Stimulated activated CD4-positive, alpha-beta T cell treated with anti-CD3 and anti-CD28 coated beads, TNF-alpha, amount 100 ng/mL, for 48 hours (primary cell): Measurements from ENCODE around the gene DOCK7.
"Not testable (repeated sequence)": the region's sequence is repeated elsewhere in the genome, so short reads cannot be mapped to it uniquely, and the experiment has no call there.

ENCODE experiments used
- DNase-seq, 3 donors: peaks; one replicate each; pipeline ENCODE4 v3.0.0-alpha.2; 2020; ENCODE audit warnings: low read depth in 3 of 3

The DOCK7 gene

GRCh38 chr1:62536865-62537264 lies 151.3 kb downstream of the DOCK7 start:
- no peak for DNase-seq

DNA sequence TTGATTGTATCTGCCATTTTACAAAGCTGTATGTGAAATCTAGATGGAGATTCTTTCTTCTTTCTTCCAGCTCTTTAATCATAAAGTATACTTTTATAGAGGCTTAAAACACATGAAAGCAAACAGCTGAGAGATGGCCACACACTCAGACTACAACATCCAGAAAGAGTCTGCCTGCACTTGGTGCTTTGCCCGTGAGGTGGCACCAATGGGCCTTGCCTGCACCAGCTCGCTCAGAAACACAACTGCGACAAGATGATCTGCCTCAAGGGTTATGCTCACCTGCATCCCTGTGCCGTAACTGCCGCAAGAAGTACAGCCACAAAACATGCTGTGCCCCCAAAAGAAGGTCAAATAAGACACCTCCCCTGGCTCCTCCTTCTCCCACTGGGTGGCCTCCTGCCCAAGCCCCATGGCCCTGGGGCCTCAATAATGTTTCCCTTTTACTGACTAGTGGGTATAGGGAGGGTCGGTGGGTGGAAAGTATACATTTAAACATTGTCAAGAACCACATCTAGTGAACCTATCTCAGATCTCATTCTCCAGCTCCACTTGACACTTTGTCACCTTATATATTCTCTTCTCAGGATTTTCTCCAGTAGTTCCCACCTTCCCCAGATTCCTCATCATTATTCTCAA lies 157.6 kb downstream of the DOCK7 start:
- DNase-seq, result no peak

DNA sequence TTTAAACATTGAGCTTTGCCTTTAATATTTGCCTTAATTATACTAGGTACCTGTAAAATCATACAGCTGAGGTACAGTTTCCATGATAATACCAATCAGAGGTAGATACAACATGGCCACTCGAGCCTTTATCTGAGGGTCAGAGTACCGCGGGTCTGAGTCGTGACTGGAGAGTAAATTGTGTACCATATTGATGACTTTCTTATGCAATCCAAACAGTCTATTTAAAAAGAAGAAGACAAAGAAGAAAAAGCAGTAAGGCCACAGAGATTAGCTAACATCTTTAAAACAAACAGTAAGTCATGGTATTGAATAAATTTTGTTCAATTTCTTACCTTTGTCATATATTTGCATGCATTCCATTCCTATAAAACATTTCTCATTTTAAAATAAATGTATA lies 159.0 kb downstream of the DOCK7 start:
- DNase-seq, result no peak

GRCh38 chr1:62528015-62528414 lies 160.2 kb downstream of the DOCK7 start:
- no peak for DNase-seq

DNA sequence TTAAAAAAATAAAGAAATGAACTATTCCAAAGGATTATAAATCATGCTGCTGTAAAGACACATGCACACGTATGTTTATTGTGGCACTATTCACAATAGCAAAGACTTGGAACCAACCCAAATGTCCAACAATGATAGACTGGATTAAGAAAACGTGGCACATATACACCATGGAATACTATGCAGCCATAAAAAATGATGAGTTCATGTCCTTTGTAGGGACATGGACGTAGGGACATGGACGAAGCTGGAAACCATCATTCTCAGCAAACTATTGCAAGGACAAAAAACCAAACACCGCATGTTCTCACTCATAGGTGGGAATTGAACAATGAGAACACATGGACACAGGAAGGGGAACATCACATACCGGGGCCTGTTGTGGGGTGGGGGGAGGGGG lies 160.8 kb downstream of the DOCK7 start:
- not testable (repeated sequence) for DNase-seq

DNA sequence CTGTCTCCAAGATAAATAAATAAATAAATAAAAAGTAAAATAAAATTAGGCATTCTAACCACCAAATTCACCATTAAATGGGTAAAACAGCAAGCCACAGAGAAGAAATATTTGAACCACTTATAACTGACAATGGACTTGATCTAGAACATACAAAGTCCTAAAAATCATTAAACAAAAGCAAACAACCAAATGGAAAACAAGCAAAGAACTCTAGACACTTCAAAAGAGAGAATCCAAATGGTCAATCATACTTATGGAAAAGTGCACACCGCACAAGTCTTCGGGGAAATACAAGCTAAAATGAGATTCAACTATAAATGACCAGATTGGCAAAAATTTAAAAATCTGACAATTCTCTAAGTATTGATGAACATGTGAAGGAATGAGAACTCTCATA lies 164.3 kb downstream of the DOCK7 start:
- DNase-seq, result no peak

GRCh38 chr1:62516600-62516999 lies 171.6 kb downstream of the DOCK7 start:
- no peak for DNase-seq

GRCh38 chr1:62514746-62515423 lies 173.3 kb downstream of the DOCK7 start:
- DNase-seq, result no peak

GRCh38 chr1:62513013-62513412 lies 175.2 kb downstream of the DOCK7 start:
- no peak for DNase-seq

GRCh38 chr1:62509028-62509427 lies 179.2 kb downstream of the DOCK7 start:
- DNase-seq, result no peak

GRCh38 chr1:62508187-62508758 lies 179.9 kb downstream of the DOCK7 start:
- no peak for DNase-seq

GRCh38 chr1:62500210-62500609 lies 188.0 kb downstream of the DOCK7 start:
- DNase-seq, result no peak

DNA sequence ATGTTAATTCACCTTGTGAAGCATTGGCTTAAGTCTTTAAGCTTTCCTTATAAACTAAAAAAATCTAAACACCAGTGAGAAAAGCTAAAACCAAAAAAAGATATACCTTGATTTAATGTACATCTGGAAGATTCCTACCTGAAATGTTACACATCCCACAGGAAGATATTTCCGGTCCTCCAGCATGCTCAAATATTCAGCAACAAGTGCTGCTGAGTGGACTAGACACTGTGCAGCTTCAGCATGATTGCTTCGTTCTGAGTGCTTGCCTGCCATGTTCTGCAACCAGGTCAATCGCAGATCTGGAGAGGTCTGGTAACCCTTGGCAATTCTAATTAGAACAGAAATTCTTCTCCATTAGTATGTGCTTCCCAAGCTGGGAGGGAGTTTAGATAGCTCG lies 194.0 kb downstream of the DOCK7 start:
- no peak for DNase-seq

- no peak for DNase-seq
Observed at GRCh38 chr1:62493656-62494055, 194.5 kb downstream of the DOCK7 start.

- DNase-seq, result no peak
Observed at GRCh38 chr1:62492521-62492920, 195.7 kb downstream of the DOCK7 start.

DNA sequence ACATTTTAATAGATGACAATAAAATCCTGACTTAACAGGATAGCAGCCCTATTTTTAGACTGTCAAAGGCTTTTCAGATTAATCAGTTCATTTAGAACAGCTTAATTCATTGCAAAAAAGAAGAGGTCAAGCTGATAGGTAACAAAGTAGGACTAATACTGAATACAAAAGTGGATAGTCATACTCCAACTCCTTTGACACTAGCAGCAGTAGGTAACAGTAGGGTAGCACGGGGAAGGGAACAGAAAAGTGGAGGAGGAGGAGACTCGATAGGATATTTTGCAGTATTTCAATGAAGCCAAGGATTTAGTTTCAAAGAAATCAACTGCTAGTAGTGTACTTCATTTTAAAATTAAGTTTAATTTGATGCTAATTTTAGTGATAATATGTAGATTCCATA lies 200.2 kb downstream of the DOCK7 start:
- no peak for DNase-seq

DNA sequence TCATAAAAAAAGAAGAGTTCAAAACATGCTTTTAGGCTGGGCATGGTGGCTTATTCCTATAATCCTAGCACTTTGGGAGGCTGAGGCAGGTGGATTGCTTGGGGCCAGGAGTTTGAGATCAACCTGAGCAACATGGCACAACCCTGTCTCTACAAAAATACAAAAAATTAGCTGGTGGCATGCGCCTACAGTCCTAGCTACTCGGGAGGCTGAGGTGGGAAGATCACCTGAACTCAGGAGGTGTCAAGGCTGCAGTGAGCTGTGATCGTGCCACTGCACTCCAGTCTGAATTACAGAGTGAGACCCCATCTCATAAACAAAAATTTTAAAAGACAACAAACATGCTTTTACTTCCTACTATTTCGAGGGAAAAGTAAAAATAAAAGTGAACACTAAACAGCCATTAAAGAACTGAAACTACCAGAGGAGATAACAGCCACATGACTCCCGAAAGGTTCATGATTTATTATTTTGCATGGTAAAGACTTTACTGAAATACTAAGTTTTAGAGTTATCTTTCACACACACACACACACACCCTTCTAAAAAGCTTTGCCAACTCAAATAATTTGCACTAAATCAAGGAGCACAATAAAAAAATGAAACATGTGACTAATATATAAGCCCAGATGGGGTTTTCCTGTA lies 203.2 kb downstream of the DOCK7 start:
- no peak for DNase-seq

DNA sequence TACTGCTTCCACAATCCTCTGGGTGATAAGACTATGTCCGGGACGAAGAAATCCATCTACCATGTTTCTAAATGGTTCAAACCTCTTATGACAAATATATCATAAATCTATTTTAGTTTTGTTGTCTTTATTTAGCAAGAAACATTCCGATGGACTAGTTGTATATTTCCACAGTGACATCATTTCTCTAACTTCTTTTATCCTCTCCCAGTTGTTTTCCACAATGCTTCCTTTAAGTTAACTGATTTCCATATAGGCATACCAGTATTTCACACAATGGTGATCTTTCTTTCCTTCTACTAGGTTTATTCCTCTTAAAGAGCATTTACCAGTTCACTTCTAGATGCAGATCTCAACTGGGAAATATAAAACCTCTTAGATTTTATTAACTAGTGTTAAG lies 206.5 kb downstream of the DOCK7 start:
- DNase-seq, result no peak

DNA sequence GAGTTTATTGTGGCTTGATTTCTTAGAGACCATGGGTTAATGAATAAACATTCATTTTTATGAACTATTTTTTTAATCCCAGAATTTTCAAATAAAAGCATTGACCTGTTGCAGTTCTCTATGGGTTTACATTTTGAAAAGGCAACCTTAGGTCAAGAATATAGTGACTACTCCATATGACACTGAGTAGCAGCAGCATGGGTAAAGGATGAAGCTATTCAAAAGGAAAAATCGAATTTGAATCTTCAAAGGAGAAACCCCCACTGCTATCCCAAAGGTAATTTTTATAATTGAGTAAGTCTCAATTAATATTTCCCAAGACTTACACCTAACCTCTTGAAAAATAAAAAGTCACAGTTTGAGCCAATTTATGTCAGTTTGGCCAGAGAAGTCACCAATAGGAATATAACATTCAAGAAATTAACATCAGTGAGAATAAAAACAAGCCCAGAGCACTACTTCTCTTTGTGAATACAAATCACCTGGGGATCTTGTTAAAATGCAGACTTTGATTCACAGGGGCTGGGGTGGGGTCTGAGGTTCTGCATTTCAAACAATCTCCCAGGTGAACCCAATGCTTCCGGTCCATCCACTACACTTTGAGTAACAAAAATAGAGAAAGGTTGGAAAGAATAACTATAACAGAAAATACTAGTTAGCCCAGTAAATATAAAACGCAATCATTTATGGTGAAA lies 211.5 kb downstream of the DOCK7 start:
- DNase-seq, result no peak

- no peak for DNase-seq
Observed at GRCh38 chr1:62467092-62467491, 221.1 kb downstream of the DOCK7 start.

DNA sequence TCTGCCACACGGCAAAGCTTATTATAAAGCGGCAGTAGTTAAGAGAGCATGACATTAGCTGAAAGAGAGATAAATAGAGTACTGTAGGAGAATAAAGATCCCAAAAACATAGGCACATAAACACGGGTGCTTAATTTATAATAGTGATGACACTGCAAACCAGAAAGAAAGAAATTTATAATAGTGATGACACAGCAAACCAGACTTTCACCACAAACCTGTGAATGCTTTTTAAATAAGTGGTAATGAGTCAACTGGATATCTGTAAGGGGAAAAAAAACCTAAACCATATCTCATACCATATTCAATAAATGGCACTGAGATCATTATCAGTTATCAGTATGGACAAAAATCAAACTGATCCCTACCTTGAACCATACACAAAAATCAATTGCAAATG lies 225.8 kb downstream of the DOCK7 start:
- no peak for DNase-seq

- DNase-seq, result no peak
Observed at GRCh38 chr1:62457955-62458354, 230.2 kb downstream of the DOCK7 start.
